Posterior cingulate gyrus (tissue), 11 donors: ENCODE measurements around the gene AP2A2.

ENCODE experiments used
- DNase-seq, 10 donors: peaks; one replicate each; pipeline versions ENCODE4 v3.0.0 to v3.0.0-alpha.2; 2020 to 2021; ENCODE audit warnings: mixed read lengths in 3 of 10
- intact Hi-C: fragments of 100-400 bp; cut with DNase I; formaldehyde crosslinking; loops from one replicate; pipeline ENCODE4 v1.15.1; 2023

Gene AP2A2

DNA sequence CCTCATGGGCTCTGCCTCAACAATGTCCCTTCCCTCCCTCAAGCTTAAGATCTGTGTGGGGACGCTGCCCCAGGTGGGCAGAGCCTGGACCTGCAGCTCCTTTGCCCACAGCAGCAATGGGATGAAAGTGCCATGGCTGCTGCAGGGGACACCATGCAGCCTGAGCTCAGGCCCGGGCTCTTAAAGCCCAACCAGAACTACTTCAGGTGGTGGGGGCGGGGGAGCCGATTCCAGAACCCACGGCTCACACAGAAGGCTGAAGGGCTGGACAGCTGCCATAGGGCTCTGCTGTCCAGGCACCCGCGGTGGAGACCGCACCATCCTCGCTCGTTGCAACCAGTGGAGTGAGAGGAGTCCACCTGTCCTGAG is 27.5 kb upstream of the AP2A2 start:
- DNase-seq: no peak
- intact Hi-C loops: no loop called here

DNA sequence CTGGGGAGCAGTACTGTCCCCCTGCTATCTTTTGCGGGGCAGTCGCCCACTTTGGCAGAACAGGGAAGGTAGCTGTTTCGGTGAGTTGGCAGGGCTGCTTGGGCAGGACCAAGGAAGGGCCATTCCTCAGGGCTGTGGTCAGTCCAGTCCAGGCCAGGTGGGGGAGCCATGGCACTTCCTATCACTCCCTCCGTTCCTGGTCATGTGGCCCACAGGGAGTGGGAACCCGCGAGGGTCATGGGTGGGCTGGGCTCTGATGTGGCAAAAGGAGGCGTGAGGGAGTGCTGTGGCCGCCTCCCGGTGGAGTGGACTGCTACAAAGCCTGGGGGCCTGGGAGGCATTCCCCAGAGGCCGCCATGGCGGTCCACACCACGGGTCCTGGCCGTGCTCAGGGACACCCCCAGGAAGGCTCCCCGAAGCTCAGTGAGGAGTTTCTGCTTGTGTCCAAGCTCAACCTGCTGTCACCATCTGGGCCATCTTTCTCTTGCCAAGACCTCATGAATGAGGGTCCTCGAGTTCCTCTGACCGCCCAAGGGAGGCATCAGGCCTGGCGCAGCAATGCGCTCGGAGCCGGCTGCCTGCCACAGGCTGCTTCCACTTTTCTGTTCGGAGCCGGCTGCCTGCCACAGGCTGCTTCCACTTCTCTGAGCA is 27.0 kb upstream of the AP2A2 start:
- DNase-seq: no peak
- intact Hi-C loops: no loop called here

DNA sequence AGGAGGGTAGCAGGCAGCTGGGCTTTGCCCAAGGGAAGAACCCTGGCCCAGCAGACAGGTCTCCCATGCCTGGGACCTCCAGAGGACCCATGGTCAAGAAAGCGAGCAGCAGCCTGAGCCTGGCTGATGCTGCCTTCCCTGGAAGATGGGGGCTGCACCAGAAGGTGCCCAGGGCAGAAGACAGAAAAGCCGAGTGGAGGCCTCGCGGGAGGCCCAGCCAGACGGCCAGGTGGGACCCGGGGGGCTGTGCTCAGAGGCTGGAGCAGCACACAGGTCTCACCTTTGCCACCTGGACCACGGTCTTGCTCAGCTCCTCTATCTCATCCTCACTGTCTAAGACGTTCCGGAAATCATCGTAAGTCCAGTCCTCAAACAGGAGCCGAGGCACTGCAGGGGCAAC is 25.9 kb upstream of the AP2A2 start:
- peak in 1 of 10 donors; percentile 75 for DNase-seq
- intact Hi-C loops: no loop called here

GRCh38 chr11:900545-900944 is 25.1 kb upstream of the AP2A2 start:
- intact Hi-C loops: no loop called here
- no peak for DNase-seq

DNA sequence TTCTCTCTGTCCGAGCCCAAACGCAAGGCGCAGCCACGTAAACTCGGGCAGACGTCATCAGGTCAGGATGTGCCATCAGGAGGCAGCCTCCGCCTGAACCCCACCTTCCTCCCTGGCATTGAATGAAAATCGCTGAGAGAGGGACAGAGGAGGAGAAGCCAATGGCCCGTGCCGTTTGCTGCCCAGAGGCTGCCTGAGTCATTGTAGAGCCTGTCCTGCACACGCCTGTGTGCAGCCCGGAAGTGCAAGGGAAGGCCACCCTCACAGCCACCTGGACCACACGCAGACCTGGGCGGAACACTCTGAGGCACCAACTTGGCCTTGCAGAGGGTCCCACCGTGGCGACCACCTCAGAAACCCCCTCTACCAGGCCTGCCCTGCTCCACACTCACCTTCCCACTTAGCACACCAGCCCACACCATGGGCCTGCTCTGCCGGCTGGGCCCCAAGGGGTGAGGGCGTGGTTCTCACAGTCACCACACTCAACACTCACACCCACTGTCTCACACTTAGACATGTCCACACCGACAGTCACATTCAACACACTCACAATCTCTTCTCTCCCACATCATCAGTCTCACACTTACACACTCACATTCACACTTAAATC is 24.1 kb upstream of the AP2A2 start:
- intact Hi-C loops: no loop called here
- DNase-seq: no peak

- intact Hi-C loops: no loop called here
- DNase-seq: peak in 1 of 10 donors; percentile 65
Measured at GRCh38 chr11:904380-904779, 21.3 kb upstream of the AP2A2 start.

DNA sequence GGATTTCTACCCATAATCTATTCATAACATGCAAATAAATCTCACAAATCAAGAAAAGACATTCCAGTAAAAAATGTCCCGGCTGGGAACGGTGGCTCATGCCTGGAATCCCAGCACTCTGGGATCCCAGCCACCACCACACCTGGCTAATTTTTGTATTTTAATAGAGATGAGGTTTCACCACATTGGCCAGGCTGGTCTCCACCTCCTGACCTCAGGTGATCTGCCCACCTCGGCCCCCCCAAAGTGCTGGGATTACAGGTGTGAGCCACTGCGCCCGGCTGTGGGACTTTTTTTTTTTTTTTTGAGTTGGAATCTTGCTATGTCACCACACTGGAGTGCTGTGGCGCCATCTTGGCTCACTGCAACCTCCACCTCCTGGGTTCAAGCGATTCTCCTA is 19.7 kb upstream of the AP2A2 start:
- intact Hi-C loops: no loop called here
- no peak for DNase-seq

GRCh38 chr11:907668-908067 is 18.0 kb upstream of the AP2A2 start:
- DNase-seq: no peak
- intact Hi-C loops: no loop called here

GRCh38 chr11:908273-908672 is 17.4 kb upstream of the AP2A2 start:
- no peak for DNase-seq
- intact Hi-C loops: no loop called here

GRCh38 chr11:909406-909805 is 16.3 kb upstream of the AP2A2 start:
- intact Hi-C loops: no loop called here
- DNase-seq: no peak

GRCh38 chr11:910044-910588 is 15.6 kb upstream of the AP2A2 start:
- DNase-seq: no peak
- intact Hi-C loops: loop anchor here (2.0 kb wide), 1 partner anchor 15 kb away; the partner anchor contains the start of gene AP2A2

DNA sequence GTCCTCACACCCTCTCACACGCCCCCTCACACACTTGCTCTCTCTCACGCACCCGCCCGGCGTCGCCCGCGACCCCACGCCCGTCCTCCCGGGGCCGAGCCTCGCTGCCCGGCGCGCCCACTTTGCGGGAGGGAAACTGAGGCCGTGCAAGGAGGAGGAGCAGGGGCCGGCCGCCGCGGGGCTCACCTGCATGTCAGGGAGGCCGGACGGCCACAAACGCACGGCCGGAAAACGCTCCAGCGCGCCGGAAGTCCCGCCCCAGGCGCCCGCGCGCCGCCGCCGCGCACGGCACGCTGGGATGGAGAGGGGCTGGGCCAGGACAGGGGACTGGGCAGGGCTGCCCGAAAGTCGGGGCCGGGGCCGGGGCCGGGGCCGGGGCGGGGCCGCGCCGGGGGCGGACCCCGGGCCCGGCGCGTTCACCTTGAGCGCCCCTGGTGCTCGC is 15.1 kb upstream of the AP2A2 start, which contains the start of gene CHID1:
Gene CHID1 (minus strand): TSS at position 222 of the 442 bp plus-strand sequence. CDS start 5,994 bp downstream, outside the sequence.
- intact Hi-C loops: loop anchor here (2.0 kb wide), 1 partner anchor 14 kb away; the partner anchor contains the start of gene AP2A2
- DNase-seq: peak; percentile 81 to 98 (median 87)

GRCh38 chr11:911031-911889 is 14.4 kb upstream of the AP2A2 start:
- DNase-seq: peak in 4 of 10 donors; percentile 39 to 90 (median 45)
- intact Hi-C loops: loop anchor here (2.0 kb wide), 1 partner anchor 14 kb away; the partner anchor contains the start of gene AP2A2

- no peak for DNase-seq
- intact Hi-C loops: loop anchor here (2.0 kb wide), 1 partner anchor 13 kb away; the partner anchor contains the start of gene AP2A2
Measured at GRCh38 chr11:911890-912219, 13.8 kb upstream of the AP2A2 start.

GRCh38 chr11:912266-912665 is 13.4 kb upstream of the AP2A2 start:
- intact Hi-C loops: no loop called here
- DNase-seq: no peak

DNA sequence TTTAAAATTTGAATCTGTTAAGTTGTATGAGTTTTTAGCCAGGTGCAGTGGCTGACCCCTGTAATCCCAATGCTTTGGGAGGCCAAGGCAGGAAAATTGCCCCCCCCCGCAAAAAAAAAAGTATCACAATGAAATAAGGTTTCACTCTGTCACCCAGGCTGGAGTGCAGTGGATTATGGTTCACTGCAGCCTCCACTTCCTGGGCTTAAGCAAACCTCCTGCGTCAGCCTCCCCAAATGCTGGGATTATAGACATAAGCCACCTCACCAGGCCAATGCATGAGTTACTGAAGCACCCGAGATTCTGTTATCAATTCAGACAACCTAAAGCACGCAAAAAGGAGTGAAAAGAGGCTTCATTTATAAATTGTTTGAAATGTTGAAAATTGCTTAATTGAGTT is 12.6 kb upstream of the AP2A2 start:
- DNase-seq: no peak
- intact Hi-C loops: no loop called here

DNA sequence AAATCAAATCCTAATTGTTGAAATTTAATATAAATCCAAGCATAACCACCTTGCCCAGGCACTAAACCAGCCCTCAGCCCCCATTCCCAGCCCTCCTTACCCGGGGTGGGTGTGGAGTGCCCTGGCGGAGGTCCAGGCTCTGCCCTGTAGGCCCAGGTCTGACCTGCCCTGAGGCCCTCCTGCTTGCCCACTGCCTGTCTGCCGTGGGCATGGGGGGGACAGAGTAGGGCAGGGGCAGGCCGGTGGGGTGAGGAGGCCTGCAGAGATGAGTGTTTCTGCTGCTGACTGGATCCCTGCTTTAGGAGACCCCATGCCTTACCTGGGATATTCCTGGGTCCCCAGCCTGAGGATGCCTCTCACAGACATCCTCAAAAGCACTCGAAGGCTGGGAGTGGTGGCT is 11.5 kb upstream of the AP2A2 start:
- intact Hi-C loops: no loop called here
- no peak for DNase-seq

DNA sequence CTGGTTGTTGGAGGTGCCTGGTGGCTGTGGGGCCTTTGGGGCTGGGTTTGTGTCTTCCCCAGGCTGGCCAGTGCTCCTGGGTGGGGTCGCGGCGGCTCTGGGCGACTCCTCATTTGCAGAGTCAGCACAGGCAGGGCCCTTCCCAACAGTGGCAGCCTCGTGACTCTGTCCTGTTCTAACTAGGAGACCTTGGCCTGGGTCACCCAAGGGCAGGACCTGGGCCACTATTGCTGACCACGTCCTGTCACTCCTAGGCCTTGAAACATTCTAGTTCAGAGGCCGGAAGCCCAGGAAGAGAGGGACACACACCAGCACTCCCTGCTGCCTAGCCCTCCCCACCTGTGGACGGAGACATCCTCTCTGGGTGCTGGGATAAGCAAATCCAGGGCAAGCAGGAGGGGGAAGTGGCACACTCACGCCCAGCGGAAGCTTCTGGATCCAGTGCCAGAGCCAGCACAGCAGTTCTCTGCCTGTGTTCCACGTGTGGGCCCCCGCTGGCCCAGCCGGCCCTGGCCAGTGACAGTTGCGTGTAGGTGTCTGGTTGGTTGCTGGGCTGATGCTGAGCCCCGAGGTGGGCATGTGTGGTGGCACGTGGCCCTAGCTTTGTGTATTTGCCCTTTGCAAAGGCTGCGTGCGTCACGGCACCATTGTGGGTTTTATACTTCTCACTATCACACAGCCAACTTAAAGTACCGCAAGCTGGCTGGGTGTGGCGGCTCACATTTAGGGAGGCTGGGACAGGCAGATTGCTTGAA is 10.7 kb upstream of the AP2A2 start:
- intact Hi-C loops: no loop called here
- DNase-seq: peak in 2 of 10 donors; percentile 20 to 22

DNA sequence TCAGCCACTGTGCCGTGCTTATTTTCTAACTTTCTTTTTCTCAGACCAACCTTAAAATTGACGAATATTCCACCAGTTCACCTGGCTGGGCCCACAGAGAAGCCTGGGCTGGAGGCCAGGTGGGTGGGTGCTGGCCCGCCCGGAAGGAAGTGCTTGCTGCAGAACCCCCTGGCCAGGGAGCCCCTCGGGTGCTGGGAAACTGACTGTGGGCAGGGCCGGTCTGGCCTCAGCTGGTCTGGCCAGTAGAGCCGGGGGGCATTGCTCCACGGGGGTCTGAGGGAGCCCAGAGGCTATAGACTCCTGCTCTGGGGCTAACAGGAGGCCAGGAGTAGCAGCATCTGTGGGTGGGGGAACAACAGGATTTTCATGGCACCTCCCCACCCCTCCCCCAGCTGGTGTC is 8.2 kb upstream of the AP2A2 start:
- intact Hi-C loops: no loop called here
- DNase-seq: no peak
